ENCODE data around the gene MAP7. TPM values are rescaled to one million over a fixed set of nuclear protein-coding genes. Genes with fewer than 3 reads are reported as not detected.

Gene MAP7
- total RNA-seq, 4 donors from 2014 or later: 16.5 to 47.1 (median 38.8) TPM

DNA sequence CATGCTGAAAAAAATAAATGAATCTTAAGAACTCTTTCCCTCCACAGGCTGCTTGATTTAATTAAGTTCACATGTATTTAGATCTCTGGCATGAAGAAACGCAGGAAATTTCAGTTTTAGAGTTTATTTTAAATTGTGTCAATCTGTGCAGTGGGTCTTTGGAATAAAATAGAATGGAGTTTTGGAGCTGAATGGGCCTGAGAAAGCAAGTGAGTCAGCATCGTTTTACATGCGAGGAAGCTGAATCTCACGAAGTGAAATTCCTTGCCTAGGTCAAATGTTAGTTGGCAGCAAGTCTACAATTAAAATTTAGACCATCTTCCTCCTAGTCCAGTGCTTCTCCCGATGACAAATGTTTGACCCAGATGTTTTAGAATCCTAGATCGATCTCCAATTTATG, 22.4 kb downstream of the MAP7 start:
- Histone ChIP-seq H3K27ac (no peak overlapping the region), H3K27me3 (no peaks in the 10 kb centered on the region), H3K36me3 (no peaks in the 10 kb centered on the region), H3K4me1 (peaks cover 0 to 4% (median 0%) of the 10 kb centered on the region in 4 donors), H3K4me3 (no peak overlapping the region), H3K9me3 (no peaks in the 10 kb centered on the region)
- DNase-seq: no peak
- TF ChIP-seq POLR2A (IDR thresholded peaks at IDR 0.05) (no peak), CTCF (IDR thresholded peaks at IDR 0.05) (no peak)

DNA sequence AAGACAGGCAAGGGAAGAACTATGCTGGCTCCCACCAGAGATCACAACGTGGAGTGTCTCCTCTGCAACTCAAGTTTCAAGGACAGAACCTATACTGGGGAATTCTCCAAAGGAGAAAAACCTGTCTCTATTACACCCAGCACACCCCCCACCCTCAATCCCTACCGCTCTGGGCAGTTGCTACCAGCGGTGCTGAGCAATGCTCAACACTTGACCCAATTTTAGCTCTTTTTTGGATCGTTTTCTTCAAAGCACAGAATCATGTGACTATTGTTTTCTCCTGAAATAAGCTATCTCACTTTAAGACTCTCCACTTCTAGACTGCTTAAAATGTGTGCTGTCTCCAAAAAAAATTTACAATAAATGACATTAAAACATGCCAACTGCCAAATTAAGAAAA, 23.3 kb downstream of the MAP7 start:
- TF ChIP-seq CTCF (IDR thresholded peaks at IDR 0.05) (no peak), POLR2A (IDR thresholded peaks at IDR 0.05) (no peak)
- H3K4me3 ChIP-seq: no peak overlapping the region

GRCh38 chr6:136526196-136526930, 23.9 kb downstream of the MAP7 start:
- TF ChIP-seq CTCF (IDR thresholded peaks at IDR 0.05) (no peak), POLR2A (IDR thresholded peaks at IDR 0.05) (no peak)
- Histone ChIP-seq H3K4me3 (no peak overlapping the region), H3K27me3 (no peaks in the 10 kb centered on the region), H3K27ac (no peak overlapping the region), H3K4me1 (peaks cover 0 to 4% (median 0%) of the 10 kb centered on the region in 4 donors), H3K36me3 (no peaks in the 10 kb centered on the region), H3K9me3 (no peaks in the 10 kb centered on the region)
- DNase-seq: no peak

More for the DNA sequence above, 23.3 kb downstream of the MAP7 start:
- Histone ChIP-seq H3K36me3 (no peaks in the 10 kb centered on the region), H3K4me1 (peaks cover 0 to 4% (median 0%) of the 10 kb centered on the region in 4 donors), H3K27me3 (no peaks in the 10 kb centered on the region), H3K9me3 (no peaks in the 10 kb centered on the region), H3K27ac (no peak overlapping the region)
- no peak for DNase-seq

DNA sequence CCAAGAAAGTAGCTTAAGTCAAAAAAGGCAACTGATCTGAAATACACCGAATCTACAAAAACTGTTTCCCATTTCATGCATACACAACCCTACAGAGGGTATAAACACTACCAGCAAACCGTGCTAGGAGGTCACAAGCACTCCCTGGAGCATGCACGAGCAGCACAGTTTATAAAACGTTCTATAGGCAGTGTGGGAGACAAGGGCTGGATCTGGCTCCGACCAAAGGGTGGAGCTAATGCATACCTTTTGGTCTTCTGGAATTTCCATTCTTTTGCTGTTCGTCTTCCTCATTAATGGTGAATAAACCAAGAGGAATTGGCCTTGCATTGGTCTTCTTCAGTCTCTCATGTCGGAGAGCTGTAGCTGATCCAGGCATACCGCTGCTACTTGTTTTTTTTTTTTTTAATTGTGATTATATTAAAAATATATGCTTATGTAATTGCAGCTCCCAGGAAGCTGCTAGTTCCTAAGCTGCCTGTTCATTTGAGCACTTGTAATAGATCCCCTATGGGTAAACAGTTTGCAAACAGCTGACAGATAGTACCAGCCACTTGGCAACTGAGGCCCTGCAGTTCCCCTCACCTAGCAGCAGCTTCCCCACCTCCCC, 24.5 kb downstream of the MAP7 start:
- no peak for DNase-seq
- H3K36me3 ChIP-seq: no peaks in the 10 kb centered on the region
- H3K4me3 ChIP-seq: no peak overlapping the region
- no peak overlapping the region for H3K27ac ChIP-seq
- H3K27me3 ChIP-seq: no peaks in the 10 kb centered on the region
- peaks cover 0 to 4% (median 0%) of the 10 kb centered on the region in 4 donors for H3K4me1 ChIP-seq
- no peaks in the 10 kb centered on the region for H3K9me3 ChIP-seq
- TF ChIP-seq CTCF (IDR thresholded peaks at IDR 0.05): no peak

DNA sequence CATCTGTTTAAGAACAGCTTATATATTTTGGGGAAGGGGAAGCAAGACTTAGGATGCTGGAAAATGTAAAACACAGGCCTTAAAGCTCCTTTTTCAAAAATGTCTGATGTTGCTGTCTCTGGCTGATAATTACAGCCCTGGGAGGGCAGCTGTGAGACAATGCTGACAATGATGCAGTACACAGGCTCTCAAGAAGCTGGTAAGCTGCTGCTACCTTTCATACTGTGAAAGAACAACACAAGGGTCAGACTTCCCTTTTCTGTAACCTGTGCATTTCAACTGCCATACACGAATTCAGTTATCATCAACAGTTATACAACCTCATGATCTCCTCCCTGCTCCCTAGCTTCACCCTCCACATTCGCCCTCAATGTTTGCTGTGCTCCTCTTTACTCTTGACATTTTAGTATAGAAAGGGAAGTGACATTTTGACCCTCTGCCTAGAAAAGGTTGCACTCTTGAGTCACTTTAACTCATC, 25.2 kb downstream of the MAP7 start:
- Histone ChIP-seq H3K27ac (no peak overlapping the region), H3K4me1 (peaks cover 0 to 4% (median 0%) of the 10 kb centered on the region in 4 donors), H3K36me3 (no peaks in the 10 kb centered on the region), H3K4me3 (no peak overlapping the region), H3K27me3 (no peaks in the 10 kb centered on the region), H3K9me3 (no peaks in the 10 kb centered on the region)
- TF ChIP-seq CTCF (IDR thresholded peaks at IDR 0.05): no peak
- no peak for DNase-seq

Measured in Peyer's patch (tissue), 4 donors.